H1 (cell line): ENCODE data around the gene MRPL22. TPM values are rescaled to one million over a fixed set of nuclear protein-coding genes. Genes with fewer than 3 reads are reported as not detected.
A peak's percentile ranks its signal among the peaks of the same experiment; 100 is the strongest.

Experiments
- CTCF ChIA-PET: fragments of 300-600 bp; sonication (Branson Sonifier 250); formaldehyde crosslinking; loops from one replicate; lab custom pipeline; 2021; ENCODE audit not compliant: partially characterized antibody; lab: Charles Lee
- POLR2A ChIA-PET: fragments of 300-600 bp; sonication (Branson Sonifier 250); formaldehyde crosslinking; loops from one replicate; lab custom pipeline; 2021; ENCODE audit warnings: inconsistent platforms; ENCODE audit not compliant: partially characterized antibody; lab: Charles Lee
- DNase-seq, 2 experiments: peaks; one replicate each; pipeline versions ENCODE4 v3.0.0 to v3.0.0-alpha.2; 2010 to 2022; ENCODE audit warnings: low spot score in 2 of 2, low read depth in 1 of 2, mixed read lengths in 1 of 2
- FAIRE-seq: peaks from 2 replicates; lab custom pipeline; 2011; peaks lifted over from hg19 to GRCh38; lab: Jason Lieb, UNC
- H2AFZ ChIP-seq: 2 replicates; pipeline ENCODE4 v1.8.1; 2012; ENCODE audit warnings: low read length, inconsistent platforms
- H2AK5ac ChIP-seq: 2 replicates; pipeline ENCODE4 v1.6.1; 2013; ENCODE audit warnings: low read depth, low read length
- H2BK120ac ChIP-seq: replicated peaks from 2 replicates; pipeline ENCODE3; 2013; ENCODE audit warnings: low read depth, low read length, inconsistent platforms
- H2BK12ac ChIP-seq: 2 replicates; pipeline ENCODE4 v1.6.1; 2013; ENCODE audit warnings: low read depth, low read length
- H2BK15ac ChIP-seq: 2 replicates; pipeline ENCODE4 v1.6.1; 2013; ENCODE audit warnings: low read length
- H2BK20ac ChIP-seq: 2 replicates; pipeline ENCODE4 v1.6.1; 2013; ENCODE audit warnings: low read length
- H2BK5ac ChIP-seq: 2 replicates; pipeline ENCODE4 v1.6.1; 2013; ENCODE audit warnings: low read depth, low read length
- H3K14ac ChIP-seq: 2 replicates; pipeline ENCODE4 v1.6.1; 2013; ENCODE audit warnings: inconsistent platforms; ENCODE audit not compliant: insufficient read length
- H3K18ac ChIP-seq: 2 replicates; pipeline ENCODE4 v1.6.1; 2013; ENCODE audit warnings: low read length; ENCODE audit errors: extremely low read depth
- H3K23ac ChIP-seq: 2 replicates; pipeline ENCODE4 v1.6.1; 2013; ENCODE audit warnings: inconsistent platforms; ENCODE audit not compliant: insufficient read length
- H3K23me2 ChIP-seq: 2 replicates; pipeline ENCODE4 v1.6.1; 2013; ENCODE audit warnings: low read depth, low read length
- H3K27ac ChIP-seq: 2 replicates; pipeline ENCODE4 v1.6.1; 2011; ENCODE audit warnings: low read depth, low read length, inconsistent platforms
- H3K27me3 ChIP-seq, 4 experiments: replicated peaks in 1 of 4; 1 replicate in 1 of 4; 2 replicates in 3 of 4; pipeline versions ENCODE4 v1.6.1 to v1.8.1; 2011 to 2013; ENCODE audit warnings: low read length in 3 of 4, mild to moderate bottlenecking in 3 of 4, inconsistent platforms in 2 of 4, mixed read lengths in 2 of 4, moderate library complexity in 1 of 4; ENCODE audit not compliant: control insufficient read depth in 3 of 4, insufficient read depth in 3 of 4; ENCODE audit errors: extremely low read depth in 1 of 4
- H3K36me3 ChIP-seq, 4 experiments: 2 replicates each; pipeline versions ENCODE4 v1.6.1 to v1.8.1; 2011 to 2013; ENCODE audit warnings: mild to moderate bottlenecking in 4 of 4, low read length in 3 of 4, moderate library complexity in 2 of 4, control low read depth in 1 of 4, inconsistent platforms in 1 of 4; ENCODE audit not compliant: insufficient read depth in 4 of 4, control insufficient read depth in 2 of 4
- H3K4ac ChIP-seq: replicated peaks from 2 replicates; pipeline ENCODE3; 2013; ENCODE audit warnings: low read length, low read depth, mixed read lengths, inconsistent platforms; ENCODE audit not compliant: insufficient read length
- H3K4me1 ChIP-seq, 4 experiments: replicated peaks in 1 of 4; 1 replicate in 1 of 4; 2 replicates in 3 of 4; pipeline versions ENCODE4 v1.6.1 to v1.8.1; 2011 to 2013; ENCODE audit warnings: low read length in 3 of 4, inconsistent platforms in 2 of 4, mixed read lengths in 1 of 4; ENCODE audit not compliant: insufficient read depth in 4 of 4, control insufficient read depth in 3 of 4
- H3K4me2 ChIP-seq, 2 experiments: 2 replicates each; pipeline versions ENCODE4 v1.6.1 to v1.8.1; 2011 to 2013; ENCODE audit warnings: low read depth in 2 of 2, low read length in 2 of 2, control low read depth in 1 of 2, inconsistent platforms in 1 of 2, mild to moderate bottlenecking in 1 of 2; ENCODE audit not compliant: insufficient read depth in 1 of 2
- H3K4me3 ChIP-seq, 4 experiments: fragments of 200-600, 300-600 bp in 1 of 4; sonication (generic), shearing (Covaris generic), sonication (Bioruptor Twin) in 1 of 4; 2 replicates each; pipeline versions ENCODE4 v1.5.1 to v1.8.1; 2011 to 2016; ENCODE audit warnings: low read length in 4 of 4, low read depth in 3 of 4, control low read depth in 2 of 4, inconsistent platforms in 2 of 4, mild to moderate bottlenecking in 2 of 4, mixed read lengths in 1 of 4, moderate library complexity in 1 of 4; ENCODE audit not compliant: insufficient read depth in 2 of 4; ENCODE audit errors: extremely low read depth in 1 of 4
- H3K56ac ChIP-seq: replicated peaks from 2 replicates; pipeline ENCODE3; 2013; ENCODE audit warnings: low read depth, mild to moderate bottlenecking, mixed read lengths, low read length, inconsistent platforms; ENCODE audit not compliant: insufficient read length
- H3K79me1 ChIP-seq: 2 replicates; pipeline ENCODE4 v1.6.1; 2013; ENCODE audit warnings: low read depth, low read length, control low read depth
- H3K79me2 ChIP-seq, 2 experiments: 2 replicates each; pipeline versions ENCODE4 v1.6.1 to v1.8.1; 2012 to 2013; ENCODE audit warnings: low read length in 2 of 2, mild to moderate bottlenecking in 2 of 2, inconsistent platforms in 1 of 2; ENCODE audit not compliant: insufficient read depth in 2 of 2, control insufficient read depth in 1 of 2
- H3K9ac ChIP-seq, 4 experiments: replicated peaks in 1 of 4; 1 replicate in 1 of 4; 2 replicates in 3 of 4; pipeline versions ENCODE4 v1.6.1 to v1.8.1; 2011 to 2013; ENCODE audit warnings: low read depth in 3 of 4, low read length in 3 of 4, control low read depth in 2 of 4, mild to moderate bottlenecking in 2 of 4, moderate library complexity in 2 of 4, inconsistent platforms in 1 of 4; ENCODE audit errors: extremely low read depth in 1 of 4
- H3K9me3 ChIP-seq, 2 experiments: 2 replicates each; pipeline versions ENCODE4 v1.6.1 to v1.8.1; 2012 to 2013; ENCODE audit warnings: mild to moderate bottlenecking in 2 of 2, moderate library complexity in 2 of 2, control low read depth in 1 of 2, inconsistent platforms in 1 of 2, low read depth in 1 of 2, low read length in 1 of 2, mixed read lengths in 1 of 2; ENCODE audit not compliant: insufficient read depth in 2 of 2
- H4K20me1 ChIP-seq, 2 experiments: replicated peaks in 1 of 2; 2 replicates each; pipeline versions ENCODE3 to v1.8.1; 2011 to 2013; ENCODE audit warnings: inconsistent platforms in 2 of 2, low read length in 2 of 2, mild to moderate bottlenecking in 1 of 2; ENCODE audit not compliant: insufficient read depth in 2 of 2, control insufficient read depth in 1 of 2
- H4K5ac ChIP-seq: 2 replicates; pipeline ENCODE4 v1.6.1; 2013; ENCODE audit warnings: low read length, low read depth, mixed read lengths, inconsistent platforms; ENCODE audit not compliant: insufficient read length
- H4K8ac ChIP-seq: 2 replicates; pipeline ENCODE4 v1.8.0; 2013; ENCODE audit warnings: mild to moderate bottlenecking, moderate library complexity, low read length, inconsistent platforms; ENCODE audit not compliant: insufficient read depth; ENCODE audit errors: extremely low read depth
- H4K91ac ChIP-seq: replicated peaks from 2 replicates; pipeline ENCODE3; 2013; ENCODE audit warnings: low read length, mixed read lengths, inconsistent platforms; ENCODE audit not compliant: insufficient read length
- JUN ChIP-seq: IDR thresholded peaks from 2 replicates; pipeline ENCODE4 v1.6.1; 2011; ENCODE audit warnings: low read depth, mild to moderate bottlenecking, improper control_type of control experiment, low read length
- RAD21 ChIP-seq, 2 experiments: IDR thresholded peaks in 1 of 2; conservative IDR thresholded peaks in 1 of 2; 2 replicates each; pipeline ENCODE4 v1.6.1; 2011; ENCODE audit warnings: low read depth in 2 of 2, low read length in 2 of 2, improper control_type of control experiment in 1 of 2, inconsistent platforms in 1 of 2, mild to moderate bottlenecking in 1 of 2, moderate library complexity in 1 of 2
- WGBS, 2 experiments: shearing (Covaris generic) in 1 of 2; methylation state at CpG; one replicate each; pipeline versions ENCODE4 v1.1.6 to v1.1.7; 2013 to 2015; ENCODE audit warnings: low lambda C conversion rate in 2 of 2, mixed read lengths in 2 of 2, inconsistent platforms in 1 of 2, low coverage in 1 of 2, missing lambda C conversion rate in 1 of 2; ENCODE audit not compliant: insufficient replicate concordance in 2 of 2, insufficient coverage in 1 of 2, insufficient read length in 1 of 2; ENCODE audit errors: extremely low coverage in 1 of 2, missing lambda C conversion rate in 1 of 2; 5-methylcytosine and 5-hydroxymethylcytosine counted together
- polyA plus RNA-seq, 7 experiments: library from polyadenylated mRNA; depleted of rRNA in 3 of 7; stranded (reverse) in 5 of 7; unstranded in 2 of 7; fragments of >200 nt in 5 of 7; fragments of 200-250 nt in 2 of 7; gene quantifications; 1 replicate in 5 of 7; 2 replicates in 1 of 7; 4 replicates in 1 of 7; pipeline versions ENCODE4 v1.2.1 to v1.2.3, GENCODE V29; 2011 to 2013; ENCODE audit warnings: missing spikeins in 2 of 7, mixed read lengths in 2 of 7
- total RNA-seq: library from RNA; stranded (reverse); fragmentation: NEBNext Ultra II Directional; extraction: Animal tissue kit (Norgen Biotek cat#: 25700); gene quantifications from 2 replicates; pipeline ENCODE4 v1.2.1, GENCODE V29; 2021
- TF ChIP-seq, protein P1 (sequence below), 3 experiments: IDR thresholded peaks; 1 replicate in 2 of 3; 2 replicates in 1 of 3; pipeline versions ENCODE4 v1.5.1 to v1.6.1; 2011; ENCODE audit warnings: low read length in 3 of 3, mild to moderate bottlenecking in 3 of 3, inconsistent platforms in 2 of 3, low read depth in 1 of 3, moderate library complexity in 1 of 3; ENCODE audit not compliant: insufficient read depth in 1 of 3; ENCODE audit errors: control extremely low read depth in 1 of 3

MRPL22 gene
- total and polyA plus RNA-seq, 2 of the 8 experiments (the other 6 are each of a cell fraction or from before 2014, with no cell fraction given): 46.8 to 65.6 TPM

DNA sequence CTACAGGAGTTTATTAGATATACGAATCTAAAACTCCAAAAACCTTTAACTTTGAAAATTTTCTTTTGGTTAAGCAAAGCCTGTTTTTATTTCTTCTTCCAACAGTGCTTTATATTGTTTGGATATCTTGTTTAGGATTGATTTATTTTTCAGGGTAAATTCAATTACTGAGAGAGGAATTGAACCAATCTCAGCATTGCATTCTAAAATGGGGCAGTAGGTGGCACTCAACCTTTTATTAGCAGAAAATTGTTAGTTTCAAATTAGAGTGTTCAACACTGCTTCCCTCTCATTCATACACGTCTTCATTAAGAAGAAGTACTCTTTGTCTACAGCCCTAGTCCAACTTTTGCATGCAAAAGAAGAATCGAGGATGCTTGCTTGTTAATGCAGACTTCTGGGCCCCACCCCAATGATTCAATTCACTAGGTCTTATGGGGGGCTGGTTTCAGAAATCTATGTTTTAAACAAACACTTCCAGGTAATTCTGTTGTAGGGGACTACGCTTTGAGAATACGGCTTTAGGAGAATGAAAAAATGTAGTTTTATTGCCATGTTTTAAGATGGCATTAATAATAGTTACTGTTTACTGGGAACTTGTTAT, 26.6 kb downstream of the MRPL22 start:
- CTCF ChIA-PET: interaction anchor here (0.7 to 18.4 kb wide), 14 partner anchors 8 to 297 kb away, joined by 3 to 471 read pairs (median 4); no protein-coding TSS in a partner anchor
- DNase-seq: no peak
- POLR2A ChIA-PET: no interaction called here
- TF ChIP-seq JUN (no peak), RAD21 (IDR thresholded peaks at IDR 0.05 in 1 of 2, conservative IDR thresholded peaks at IDR 0.05 in 1 of 2; ENCODE audit: low read depth in 2 of 2, low read length in 2 of 2) (peak; percentile 16 to 23; a peak in 2 of 4 replicates)
- TF ChIP-seq, protein P1, sequence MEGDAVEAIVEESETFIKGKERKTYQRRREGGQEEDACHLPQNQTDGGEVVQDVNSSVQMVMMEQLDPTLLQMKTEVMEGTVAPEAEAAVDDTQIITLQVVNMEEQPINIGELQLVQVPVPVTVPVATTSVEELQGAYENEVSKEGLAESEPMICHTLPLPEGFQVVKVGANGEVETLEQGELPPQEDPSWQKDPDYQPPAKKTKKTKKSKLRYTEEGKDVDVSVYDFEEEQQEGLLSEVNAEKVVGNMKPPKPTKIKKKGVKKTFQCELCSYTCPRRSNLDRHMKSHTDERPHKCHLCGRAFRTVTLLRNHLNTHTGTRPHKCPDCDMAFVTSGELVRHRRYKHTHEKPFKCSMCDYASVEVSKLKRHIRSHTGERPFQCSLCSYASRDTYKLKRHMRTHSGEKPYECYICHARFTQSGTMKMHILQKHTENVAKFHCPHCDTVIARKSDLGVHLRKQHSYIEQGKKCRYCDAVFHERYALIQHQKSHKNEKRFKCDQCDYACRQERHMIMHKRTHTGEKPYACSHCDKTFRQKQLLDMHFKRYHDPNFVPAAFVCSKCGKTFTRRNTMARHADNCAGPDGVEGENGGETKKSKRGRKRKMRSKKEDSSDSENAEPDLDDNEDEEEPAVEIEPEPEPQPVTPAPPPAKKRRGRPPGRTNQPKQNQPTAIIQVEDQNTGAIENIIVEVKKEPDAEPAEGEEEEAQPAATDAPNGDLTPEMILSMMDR (IDR thresholded peaks at IDR 0.05; ENCODE audit: control extremely low read depth in 1 of 3, insufficient read depth in 1 of 3, low read depth in 1 of 3, low read length in 3 of 3): peak in 2 of 3 experiments; percentile 2 to 51; a peak in 1 of 4 replicates

More for the DNA sequence above, 26.6 kb downstream of the MRPL22 start:
- H2BK15ac ChIP-seq: no peak overlapping the region
- H4K91ac ChIP-seq: no peak overlapping the region
- H4K8ac ChIP-seq: no peak overlapping the region
- no peak overlapping the region for H3K27ac ChIP-seq
- no peak overlapping the region for H2AK5ac ChIP-seq
- no peak overlapping the region for H2BK120ac ChIP-seq
- H2BK20ac ChIP-seq: no peak overlapping the region
- no peaks in the 10 kb centered on the region for H4K20me1 ChIP-seq
- no peak overlapping the region for H2AFZ ChIP-seq
- H3K23me2 ChIP-seq: no peaks in the 10 kb centered on the region
- no peaks in the 10 kb centered on the region for H3K79me1 ChIP-seq
- H3K56ac ChIP-seq: no peak overlapping the region
- no peaks in the 10 kb centered on the region for H3K9me3 ChIP-seq
- H4K5ac ChIP-seq: no peak overlapping the region
- FAIRE-seq: peak; percentile 24
- H3K18ac ChIP-seq: no peak overlapping the region
- WGBS, 2 experiments: 76% methylated on average over 5 of the region's 5 CpGs; no CpG with 5 or more reads in 1 of the 2 experiments
- no peaks in the 10 kb centered on the region for H3K4me1 ChIP-seq
- H3K4ac ChIP-seq: no peak overlapping the region
- no peaks in the 10 kb centered on the region for H3K79me2 ChIP-seq
- no peak overlapping the region for H3K14ac ChIP-seq
- H2BK5ac ChIP-seq: no peak overlapping the region
- no peak overlapping the region for H3K23ac ChIP-seq
- no peaks in the 10 kb centered on the region for H3K27me3 ChIP-seq
- H3K4me3 ChIP-seq: no peak overlapping the region
- H3K36me3 ChIP-seq: peaks cover 2 to 8% (median 3%) of the 10 kb centered on the region in 4 experiments; a peak in 4 of 8 replicates
- no peak overlapping the region for H2BK12ac ChIP-seq
- no peak overlapping the region for H3K9ac ChIP-seq
- no peak overlapping the region for H3K4me2 ChIP-seq
